GM12864 (cell line): ENCODE data around the gene HBS1L.

Source experiments
- DNase-seq: peaks from one replicate; pipeline ENCODE4 v3.0.0-alpha.2; 2011; ENCODE audit warnings: low read depth
- H3K4me3 ChIP-seq: 2 replicates; pipeline ENCODE4 v1.5.1; 2011; ENCODE audit warnings: mild to moderate bottlenecking, low read depth, low read length, control low read depth
- CTCF ChIP-seq: IDR thresholded peaks from 2 replicates; pipeline ENCODE4 v1.5.1; 2011; ENCODE audit warnings: low read depth, mild to moderate bottlenecking, moderate library complexity, low read length, control low read depth, inconsistent platforms; ENCODE audit errors: missing control alignments

The HBS1L gene

GRCh38 chr6:135053406-135053805, 1.2 kb downstream of the HBS1L start:
- H3K4me3 ChIP-seq = peak overlapping the region; percentile 100
- no peak for DNase-seq

GRCh38 chr6:135052939-135053338, 1.7 kb downstream of the HBS1L start:
- peak overlapping the region; percentile 42 for H3K4me3 ChIP-seq
- DNase-seq = no peak
- no peak for TF ChIP-seq CTCF

More at GRCh38 chr6:135053406-135053805, 1.2 kb downstream of the HBS1L start:
- no peak for TF ChIP-seq CTCF

- TF ChIP-seq CTCF = no peak
- no peak overlapping the region for H3K4me3 ChIP-seq
- no peak for DNase-seq
These were observed 5.7 kb downstream of the HBS1L start for GRCh38 chr6:135048915-135049314.

- no peak for TF ChIP-seq CTCF
- DNase-seq = no peak
- no peak overlapping the region for H3K4me3 ChIP-seq
These were observed 7.3 kb downstream of the HBS1L start for GRCh38 chr6:135047336-135047735.

GRCh38 chr6:135046912-135047311, 7.7 kb downstream of the HBS1L start:
- H3K4me3 ChIP-seq = no peak overlapping the region
- TF ChIP-seq CTCF = no peak
- DNase-seq = no peak

GRCh38 chr6:135044639-135045038, 10.0 kb downstream of the HBS1L start:
- DNase-seq = no peak
- no peak for TF ChIP-seq CTCF
- H3K4me3 ChIP-seq = no peak overlapping the region

- TF ChIP-seq CTCF = no peak
- H3K4me3 ChIP-seq = no peak overlapping the region
These were observed 10.8 kb downstream of the HBS1L start for GRCh38 chr6:135043846-135044245.

More at GRCh38 chr6:135043846-135044245, 10.8 kb downstream of the HBS1L start:
- DNase-seq = no peak
